HG03139 (cell line): ENCODE measurements around the gene GAL.

Experiments used
- ATAC-seq: cut with Tn5 transposase; IDR thresholded peaks from one replicate; pipeline ENCODE4 v1.9.1; 2021; ENCODE audit not compliant: unreplicated experiment

GAL gene

DNA sequence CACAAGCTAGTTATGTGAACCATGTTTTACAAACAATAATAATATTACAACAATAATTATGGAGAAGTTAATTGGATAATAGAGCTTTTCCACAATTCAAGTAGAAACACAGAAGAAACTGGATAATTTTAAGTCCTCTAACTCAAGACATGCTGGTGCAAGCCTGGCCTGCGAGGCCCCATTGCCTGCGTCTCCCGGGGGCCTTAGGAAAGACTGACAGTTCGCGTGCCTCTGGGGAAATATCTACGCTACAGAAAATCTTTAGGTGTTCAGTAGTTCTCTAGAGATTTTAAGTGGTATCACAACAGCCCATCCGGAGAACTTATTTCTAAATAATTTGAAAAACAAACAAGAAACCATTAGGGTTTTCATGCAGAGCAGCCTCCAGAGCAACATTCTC lies 23.2 kb downstream of the GAL start:
- ATAC-seq = no peak

DNA sequence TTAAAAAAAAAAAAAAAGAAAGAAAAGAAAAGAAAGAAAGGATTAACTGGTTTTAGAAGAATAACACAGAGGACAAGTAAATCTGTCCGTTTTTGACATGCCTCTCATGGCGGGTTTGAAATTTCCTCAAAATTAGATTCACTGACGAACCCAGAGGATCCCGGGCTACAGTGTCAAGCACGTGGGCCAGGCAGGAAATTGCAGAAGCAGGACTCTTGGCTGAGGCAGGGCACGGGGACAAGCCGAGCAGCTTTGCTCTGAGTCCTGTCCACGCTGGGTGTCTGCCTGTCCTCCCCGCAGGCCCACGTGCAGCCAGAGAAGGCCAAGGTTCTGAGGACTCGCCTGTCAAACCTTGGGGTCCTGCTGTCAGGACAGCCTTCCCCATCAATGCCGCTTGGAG lies 24.7 kb downstream of the GAL start:
- ATAC-seq = no peak

GRCh38 chr11:68710409-68710808 lies 26.1 kb downstream of the GAL start:
- no peak for ATAC-seq

- no peak for ATAC-seq
Observed at GRCh38 chr11:68711114-68711513, 26.8 kb downstream of the GAL start.

GRCh38 chr11:68714060-68714856 lies 29.9 kb downstream of the GAL start:
- ATAC-seq = no peak

DNA sequence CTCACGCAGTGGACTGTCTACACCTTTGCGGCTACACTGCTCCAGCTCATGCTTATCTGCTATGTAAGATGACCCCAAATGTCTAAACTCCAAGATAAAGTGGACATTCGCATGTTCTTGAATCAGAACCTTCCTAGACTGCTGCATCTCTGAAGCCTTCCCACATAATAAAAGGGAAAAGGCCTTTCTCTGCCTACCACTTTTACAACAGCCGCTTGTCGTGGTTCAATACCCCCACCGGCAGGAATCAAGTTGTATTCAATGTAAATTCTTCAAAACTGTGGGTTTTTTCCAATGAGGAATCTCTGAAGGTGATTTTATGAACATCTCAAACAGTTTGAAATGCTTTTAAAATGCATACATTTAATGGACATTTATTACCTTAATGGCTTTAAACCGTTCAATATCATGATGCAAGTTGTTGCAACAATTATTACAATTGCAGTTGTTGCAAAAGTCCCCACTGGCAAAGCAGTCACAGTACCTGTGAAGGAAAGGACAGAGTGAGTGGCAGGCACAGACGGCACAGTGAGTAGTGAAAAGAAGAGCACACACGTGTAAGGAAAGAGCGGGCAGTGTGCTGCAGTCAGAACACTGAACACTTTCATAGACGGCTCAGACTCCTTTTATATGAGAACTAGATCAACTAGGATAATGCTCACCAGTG lies 31.2 kb downstream of the GAL start:
- ATAC-seq = no peak

GRCh38 chr11:68721075-68721474 lies 36.7 kb downstream of the GAL start:
- ATAC-seq = no peak

- ATAC-seq = no peak
Observed at GRCh38 chr11:68722143-68722542, 37.8 kb downstream of the GAL start.

- ATAC-seq = no peak
Observed at GRCh38 chr11:68724293-68724692, 39.9 kb downstream of the GAL start.

DNA sequence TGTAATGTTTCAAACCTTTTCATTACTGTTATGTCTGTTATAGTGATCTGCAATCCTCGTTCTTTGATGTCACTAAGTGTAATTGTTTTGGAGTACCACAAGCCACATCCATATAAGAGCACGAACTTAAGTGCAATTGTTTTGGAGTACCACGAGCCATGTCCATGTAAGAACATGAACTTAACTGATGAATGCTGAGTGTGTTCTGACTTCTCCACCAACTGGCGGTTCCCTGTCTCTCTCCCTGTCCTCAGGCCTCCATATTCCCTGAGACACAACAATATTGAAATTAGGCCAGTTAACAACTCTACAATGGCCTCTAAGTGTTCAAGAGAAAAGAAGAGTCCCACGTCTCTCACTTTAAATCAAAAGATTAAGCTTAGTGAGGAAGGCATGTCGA lies 43.4 kb downstream of the GAL start:
- no peak for ATAC-seq

DNA sequence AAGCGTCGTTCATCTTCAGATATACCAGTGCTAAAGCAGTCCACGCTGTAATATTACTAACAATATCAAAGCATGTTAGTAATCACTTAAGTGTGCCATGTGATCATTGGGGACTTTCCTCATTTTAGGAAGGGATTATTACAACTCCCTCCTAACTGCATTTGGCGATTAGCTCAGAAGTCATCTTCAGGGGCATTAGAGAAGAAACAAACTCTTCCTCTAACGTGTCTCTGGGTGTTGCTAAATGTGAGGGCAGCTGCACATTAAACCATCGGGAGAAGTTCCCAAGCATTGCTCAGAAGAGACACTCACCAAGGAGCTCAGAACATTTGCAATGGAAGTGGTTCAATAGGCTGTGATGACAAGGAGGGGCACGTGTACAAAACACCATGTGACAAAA lies 49.8 kb downstream of the GAL start:
- ATAC-seq = no peak

DNA sequence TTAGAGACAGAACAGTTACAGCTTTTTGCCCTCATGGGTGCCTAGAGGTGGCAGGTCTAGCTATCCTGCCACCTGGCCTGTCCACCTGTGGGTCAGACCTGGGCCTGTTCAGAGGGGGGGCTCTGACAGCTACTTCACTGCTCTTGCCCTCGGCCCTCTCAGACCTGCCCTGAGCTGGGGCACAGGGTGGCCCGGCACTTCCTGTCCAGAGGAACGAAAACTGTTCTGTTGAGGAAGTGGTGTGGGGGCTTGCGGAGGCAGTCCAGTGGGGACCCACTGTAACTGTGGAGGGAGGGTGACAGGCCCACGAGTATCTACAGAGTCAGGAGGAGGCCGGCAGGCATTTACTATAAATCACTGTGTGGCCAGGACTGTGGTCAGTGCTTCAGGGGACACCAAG lies 50.8 kb downstream of the GAL start:
- ATAC-seq = no peak

GRCh38 chr11:68735646-68736045 lies 51.3 kb downstream of the GAL start:
- ATAC-seq = no peak
